K562 (cell line): Measurements from ENCODE around the gene ARL16. TPM values are rescaled to one million over a fixed set of nuclear protein-coding genes. Genes with fewer than 3 reads are reported as not detected.

Experiments
- ARID2 ChIP-seq: fragments of 450-650 bp; IDR thresholded peaks from 2 replicates; pipeline ENCODE4 v1.6.1; 2017; ENCODE audit warnings: antibody characterized with exemption, mild to moderate bottlenecking
- CCNT2 ChIP-seq: IDR thresholded peaks from 2 replicates; pipeline ENCODE4 v1.6.1; 2011; ENCODE audit warnings: borderline replicate concordance, low read depth, mild to moderate bottlenecking, moderate library complexity, mixed read lengths, low read length; ENCODE audit not compliant: insufficient read length; ENCODE audit errors: extremely low read depth
- CEBPG ChIP-seq, 3 experiments: fragments of 200-800 bp in 1 of 3; sonication (Bioruptor generic) in 1 of 3; sonication (generic) in 1 of 3; formaldehyde crosslinking in 1 of 3; IDR thresholded peaks in 2 of 3; conservative IDR thresholded peaks in 1 of 3; 2 replicates each; pipeline versions ENCODE4 v1.6.1 to v1.8.0; 2016 to 2022; ENCODE audit warnings: missing compliant biosample characterization in 2 of 3, missing genetic modification characterization in 2 of 3, mild to moderate bottlenecking in 1 of 3, missing genetic modification reagents in 1 of 3
- ETS2 ChIP-seq: IDR thresholded peaks from 2 replicates; pipeline ENCODE4 v1.6.1; 2016; ENCODE audit warnings: borderline replicate concordance, missing genetic modification characterization, mild to moderate bottlenecking, moderate library complexity, missing compliant biosample characterization; ENCODE audit not compliant: poor library complexity, severe bottlenecking
- PURB ChIP-seq: sonication (generic); formaldehyde crosslinking; IDR thresholded peaks from 2 replicates; pipeline ENCODE4 v1.9.0; 2021; ENCODE audit warnings: low read depth, mild to moderate bottlenecking, missing genetic modification reagents
- RBBP5 ChIP-seq: fragments of 200-600 bp; sonication (generic); IDR thresholded peaks from 2 replicates; pipeline ENCODE4 v1.6.1; 2012; ENCODE audit warnings: borderline replicate concordance, mild to moderate bottlenecking, low read length, control low read depth, inconsistent platforms; ENCODE audit not compliant: insufficient read depth, poor library complexity, severe bottlenecking
- RBM17 ChIP-seq: fragments of 200-400 bp; formaldehyde crosslinking; IDR thresholded peaks from 2 replicates; pipeline ENCODE4 v1.6.1; 2017; ENCODE audit warnings: low read depth, mild to moderate bottlenecking, low read length, borderline replicate concordance
- RFX7 ChIP-seq: fragments of 250-450 bp; sonication (Bioruptor Pico); IDR thresholded peaks from 2 replicates; pipeline ENCODE4 v1.5.1; 2021; ENCODE audit warnings: mild to moderate bottlenecking
- SIN3A ChIP-seq, 2 experiments: fragments of 150-350 bp in 1 of 2; IDR thresholded peaks; 2 replicates each; pipeline ENCODE4 v1.6.1; 2011 to 2016; ENCODE audit warnings: borderline replicate concordance in 2 of 2, low read depth in 2 of 2, low read length in 2 of 2, mild to moderate bottlenecking in 2 of 2, moderate library complexity in 2 of 2; ENCODE audit not compliant: control insufficient read depth in 1 of 2
- THAP12 ChIP-seq: fragments of 250-450 bp; sonication (Bioruptor Pico); IDR thresholded peaks from 2 replicates; pipeline ENCODE4 v1.9.0; 2021; ENCODE audit warnings: mild to moderate bottlenecking, inconsistent platforms
- ZKSCAN3 ChIP-seq: fragments of 250-450 bp; sonication (Bioruptor Pico); IDR thresholded peaks from 2 replicates; pipeline ENCODE4 v1.4.0; 2020
- ZNF165 ChIP-seq: fragments of 250-450 bp; sonication (Bioruptor Pico); IDR thresholded peaks from 2 replicates; pipeline ENCODE4 v1.4.0; 2020; ENCODE audit warnings: borderline replicate concordance
- ZNF518B ChIP-seq: fragments of 250-450 bp; sonication (Bioruptor Pico); IDR thresholded peaks from 2 replicates; pipeline ENCODE4 v1.5.0; 2021; ENCODE audit warnings: mild to moderate bottlenecking, moderate library complexity
- polyA plus RNA-seq, 8 experiments: library from polyadenylated mRNA; depleted of rRNA in 4 of 8; stranded (reverse) in 5 of 8; unstranded in 3 of 8; fragments of >200 nt; fragmentation: Nextera tagmentation in 2 of 8; fragmentation: Illumina TruSeq in 1 of 8; extraction: Ambion mirVana in 2 of 8; extraction: Trizol in 1 of 8; gene quantifications; 2 replicates each; pipeline versions ENCODE4 v1.2.1 to v1.2.3, GENCODE V29; 2011 to 2014; ENCODE audit warnings: inconsistent platforms in 1 of 8, missing spikeins in 1 of 8
- total RNA-seq, 7 experiments: library from RNA; depleted of rRNA in 6 of 7; stranded (reverse); fragments of >200 nt in 6 of 7; fragmentation: Illumina TruSeq in 2 of 7; extraction: Trizol in 2 of 7; gene quantifications; 2 replicates each; pipeline versions ENCODE4 v1.2.1 to v1.2.3, GENCODE V29; 2011 to 2021; ENCODE audit warnings: low replicate concordance in 1 of 7
- TF ChIP-seq, protein P1 (sequence below): fragments of 250-450 bp; sonication (Bioruptor Pico); IDR thresholded peaks from 2 replicates; pipeline ENCODE4 v1.5.0; 2021; ENCODE audit warnings: mild to moderate bottlenecking, borderline replicate concordance
- TF ChIP-seq, protein P2 (sequence below): fragments of 250-450 bp; sonication (Bioruptor Pico); IDR thresholded peaks from 2 replicates; pipeline ENCODE4 v1.4.0; 2020

The ARL16 gene
- total and polyA plus RNA-seq, 9 of the 15 experiments (the other 6 are each of a cell fraction or from before 2014, with no cell fraction given) = 5.4 to 32.4 (median 22.6) TPM

DNA sequence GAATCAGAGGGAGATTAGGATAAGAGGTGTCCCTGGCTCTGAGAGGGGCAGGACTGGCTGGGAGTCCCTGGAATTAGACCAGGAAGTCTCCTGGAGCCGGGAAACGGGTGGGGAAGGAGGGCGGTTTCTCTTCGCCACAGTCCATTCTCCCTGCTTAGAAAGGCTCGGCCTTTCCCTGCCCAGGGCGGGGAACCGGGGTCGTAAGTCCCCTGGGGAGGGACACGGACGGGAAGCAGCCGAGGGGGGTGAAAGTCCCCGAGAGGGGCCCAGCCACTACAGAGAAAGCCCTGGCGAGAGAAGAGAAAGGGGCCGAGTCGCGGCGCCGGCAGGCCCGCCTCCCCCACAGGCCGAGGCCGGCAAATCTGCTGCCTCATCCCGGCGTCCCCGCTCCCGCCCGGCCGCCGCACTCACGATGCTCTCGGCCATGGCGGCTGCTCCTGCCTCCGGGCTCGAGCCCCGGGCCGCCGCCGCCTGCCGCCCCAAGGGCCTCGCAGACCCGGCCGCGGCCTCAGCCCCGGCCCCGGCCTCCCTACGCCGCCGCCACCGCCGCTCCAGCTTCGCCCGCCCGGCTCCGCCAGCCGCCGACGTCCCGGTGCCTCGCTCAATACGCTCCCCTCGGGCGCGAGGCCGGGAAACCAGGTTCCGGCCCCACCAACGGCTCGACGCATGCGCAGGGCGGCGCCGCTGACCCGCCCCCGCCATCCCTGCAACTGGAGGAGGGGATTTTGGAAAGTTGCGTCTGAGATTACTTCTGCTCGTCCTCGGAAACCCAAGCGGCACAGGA lies 46.9 kb downstream of the ARL16 start, which contains the start of the genes NPLOC4 and TSPAN10 (continued):
- TF ChIP-seq RBBP5 = peak; percentile 95
- no peak; the same call in 1 of the 2 replicates for TF ChIP-seq CEBPG (CRISPR knock-in tag; IDR thresholded peaks at IDR 0.05)
- TF ChIP-seq CEBPG (tag; conservative IDR thresholded peaks at IDR 0.05 in 1 of 2, IDR thresholded peaks at IDR 0.05 in 1 of 2) = no peak
- TF ChIP-seq, protein P1, sequence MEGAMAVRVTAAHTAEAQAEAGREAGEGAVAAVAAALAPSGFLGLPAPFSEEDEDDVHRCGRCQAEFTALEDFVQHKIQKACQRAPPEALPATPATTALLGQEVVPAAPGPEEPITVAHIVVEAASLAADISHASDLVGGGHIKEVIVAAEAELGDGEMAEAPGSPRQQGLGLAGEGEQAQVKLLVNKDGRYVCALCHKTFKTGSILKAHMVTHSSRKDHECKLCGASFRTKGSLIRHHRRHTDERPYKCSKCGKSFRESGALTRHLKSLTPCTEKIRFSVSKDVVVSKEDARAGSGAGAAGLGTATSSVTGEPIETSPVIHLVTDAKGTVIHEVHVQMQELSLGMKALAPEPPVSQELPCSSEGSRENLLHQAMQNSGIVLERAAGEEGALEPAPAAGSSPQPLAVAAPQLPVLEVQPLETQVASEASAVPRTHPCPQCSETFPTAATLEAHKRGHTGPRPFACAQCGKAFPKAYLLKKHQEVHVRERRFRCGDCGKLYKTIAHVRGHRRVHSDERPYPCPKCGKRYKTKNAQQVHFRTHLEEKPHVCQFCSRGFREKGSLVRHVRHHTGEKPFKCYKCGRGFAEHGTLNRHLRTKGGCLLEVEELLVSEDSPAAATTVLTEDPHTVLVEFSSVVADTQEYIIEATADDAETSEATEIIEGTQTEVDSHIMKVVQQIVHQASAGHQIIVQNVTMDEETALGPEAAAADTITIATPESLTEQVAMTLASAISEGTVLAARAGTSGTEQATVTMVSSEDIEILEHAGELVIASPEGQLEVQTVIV (CRISPR knock-in tag) = no peak
- no peak for TF ChIP-seq ZNF165 (CRISPR knock-in tag)
- no peak for TF ChIP-seq RBM17
- no peak for TF ChIP-seq RFX7 (CRISPR knock-in tag)
- peak; percentile 90 for TF ChIP-seq CCNT2
- TF ChIP-seq, protein P2, sequence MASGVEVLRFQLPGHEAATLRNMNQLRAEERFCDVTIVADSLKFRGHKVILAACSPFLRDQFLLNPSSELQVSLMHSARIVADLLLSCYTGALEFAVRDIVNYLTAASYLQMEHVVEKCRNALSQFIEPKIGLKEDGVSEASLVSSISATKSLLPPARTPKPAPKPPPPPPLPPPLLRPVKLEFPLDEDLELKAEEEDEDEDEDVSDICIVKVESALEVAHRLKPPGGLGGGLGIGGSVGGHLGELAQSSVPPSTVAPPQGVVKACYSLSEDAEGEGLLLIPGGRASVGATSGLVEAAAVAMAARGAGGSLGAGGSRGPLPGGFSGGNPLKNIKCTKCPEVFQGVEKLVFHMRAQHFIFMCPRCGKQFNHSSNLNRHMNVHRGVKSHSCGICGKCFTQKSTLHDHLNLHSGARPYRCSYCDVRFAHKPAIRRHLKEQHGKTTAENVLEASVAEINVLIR (CRISPR knock-in tag) = 0 out of 2 replicates have a peak, but pooled peaks have one; percentile 27
- no peak for TF ChIP-seq ARID2
- peak; percentile 68 for TF ChIP-seq ETS2
- TF ChIP-seq THAP12 (CRISPR knock-in tag) = peak; percentile 95
- TF ChIP-seq ZNF518B (CRISPR knock-in tag) = no peak
- no peak for TF ChIP-seq PURB (CRISPR knock-in tag)
- TF ChIP-seq SIN3A (IDR thresholded peaks at IDR 0.05; ENCODE audit: borderline replicate concordance in 2 of 2, control insufficient read depth in 1 of 2, low read depth in 2 of 2, low read length in 2 of 2) = peak; percentile 43; a peak in 2 of 4 replicates
- no peak for TF ChIP-seq ZKSCAN3 (CRISPR knock-in tag)
